H54 (cell line): ENCODE results near the gene RNF121.

Experiments used
- DNase-seq: peaks from one replicate; pipeline ENCODE4 v3.0.0; 2011; ENCODE audit warnings: low spot score, mixed read lengths; ENCODE audit not compliant: insufficient read length
- FAIRE-seq: peaks from 3 replicates; lab custom pipeline; 2011; peaks lifted over from hg19 to GRCh38; lab: Jason Lieb, UNC
- POLR2A ChIP-seq: IDR thresholded peaks from 2 replicates; pipeline ENCODE4 v1.6.1; 2011; ENCODE audit warnings: low read depth, mild to moderate bottlenecking, low read length

RNF121 gene

DNA sequence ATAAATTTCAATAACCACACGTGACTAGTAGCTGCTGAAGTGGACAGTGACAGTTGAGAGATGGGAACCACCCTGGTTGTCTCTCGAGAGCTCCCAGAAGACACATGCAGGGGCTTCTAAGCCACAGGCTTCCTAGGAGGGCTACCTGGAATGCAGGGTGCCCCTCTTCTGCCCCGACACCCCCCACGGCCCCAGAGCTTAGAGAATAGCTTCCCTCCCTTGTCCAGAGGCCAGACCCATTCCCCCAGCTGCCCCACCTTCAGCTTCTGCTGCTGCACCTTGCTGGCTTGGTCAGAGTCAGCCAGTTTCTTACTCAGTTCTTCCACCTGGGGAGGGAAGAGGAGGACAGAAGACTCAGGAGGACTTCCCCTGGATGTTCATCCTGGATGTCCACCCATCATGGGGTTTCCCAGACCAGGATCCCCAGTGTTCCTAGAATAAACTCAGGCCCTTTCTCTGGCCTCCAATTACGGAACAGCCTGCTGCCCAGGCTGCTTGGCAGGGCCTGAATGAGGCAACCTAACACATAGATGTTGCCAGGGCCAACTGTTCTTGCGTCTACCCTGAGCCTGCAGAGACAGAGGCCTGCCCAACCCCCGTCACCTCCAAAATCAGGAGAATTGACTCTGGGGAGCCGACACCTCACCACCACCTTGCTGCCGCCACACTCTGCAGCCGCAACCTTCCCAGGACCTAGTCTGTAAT is 81.8 kb downstream of the RNF121 start:
- no peak for TF ChIP-seq POLR2A
- FAIRE-seq (no peak), DNase-seq (no peak)

DNA sequence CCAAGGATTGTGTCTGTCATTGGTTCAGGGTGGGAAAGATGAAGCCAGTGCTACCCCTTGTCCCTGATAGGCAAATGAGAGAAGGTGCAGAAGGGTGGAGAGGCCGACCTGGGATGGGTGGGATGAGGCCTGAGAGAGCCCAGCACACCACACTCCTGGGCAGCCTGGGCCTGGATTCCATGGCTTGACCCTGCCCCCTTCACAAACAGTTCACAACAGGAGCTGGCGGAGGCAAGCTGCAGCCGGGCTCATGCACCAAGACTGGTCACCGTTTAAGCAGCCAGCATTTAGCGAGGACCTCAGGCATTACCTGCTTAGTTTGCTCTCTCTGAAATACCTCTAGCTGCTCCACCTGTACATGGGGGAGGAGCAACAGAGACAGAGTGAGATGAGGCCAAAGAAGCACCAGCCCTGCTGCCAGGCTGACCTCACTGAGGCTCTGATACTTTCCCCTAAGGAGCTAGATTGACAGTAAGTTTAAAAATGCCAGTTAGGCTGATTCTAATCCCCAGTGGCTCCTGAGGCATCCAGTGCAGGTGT is 83.3 kb downstream of the RNF121 start:
- DNase-seq (no peak), FAIRE-seq (no peak)
- no peak for TF ChIP-seq POLR2A

DNA sequence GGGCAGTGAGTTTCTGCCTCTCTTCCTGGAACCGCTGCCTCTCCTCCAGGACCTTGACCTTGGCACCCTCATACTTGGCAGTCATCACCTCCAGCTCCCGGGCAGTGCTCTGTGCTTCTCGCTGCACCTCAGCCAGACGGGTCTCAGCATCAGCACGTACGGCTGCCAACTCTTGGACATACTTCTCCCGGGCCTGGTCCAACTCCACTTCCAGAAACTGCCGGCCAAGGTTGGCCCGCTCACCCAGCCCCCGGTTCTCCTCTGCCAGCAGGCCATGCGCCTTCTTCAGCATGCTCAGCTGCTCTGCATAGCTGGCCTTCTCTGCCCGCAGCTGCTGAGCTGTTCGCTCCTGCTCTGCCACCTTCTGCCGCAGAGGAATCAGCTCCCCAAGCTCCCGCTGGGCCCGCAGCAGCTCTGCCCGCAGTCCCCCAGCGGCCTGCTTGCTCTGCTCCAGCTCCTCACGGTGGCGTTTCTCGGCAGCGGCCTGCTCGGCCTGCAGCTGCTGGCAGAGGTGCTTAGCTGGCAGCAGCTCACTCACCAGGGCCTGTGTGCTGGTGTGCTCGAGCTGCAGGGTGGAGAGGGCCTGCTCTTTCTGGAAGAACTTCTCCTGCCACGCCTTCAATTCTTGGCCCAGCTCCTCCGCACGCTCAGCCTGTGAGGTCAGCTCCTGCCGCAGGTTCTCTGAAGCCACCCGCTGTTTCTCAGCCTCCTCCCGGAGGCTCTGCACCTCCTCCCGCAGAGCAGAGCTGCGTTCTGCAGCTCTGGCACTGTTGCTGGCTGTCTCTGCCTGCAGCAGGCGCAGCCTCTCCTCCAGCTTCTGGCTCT is 84.3 kb downstream of the RNF121 start:
- DNase-seq (peak; percentile 91), FAIRE-seq (peak; percentile 73)
- no peak for TF ChIP-seq POLR2A

DNA sequence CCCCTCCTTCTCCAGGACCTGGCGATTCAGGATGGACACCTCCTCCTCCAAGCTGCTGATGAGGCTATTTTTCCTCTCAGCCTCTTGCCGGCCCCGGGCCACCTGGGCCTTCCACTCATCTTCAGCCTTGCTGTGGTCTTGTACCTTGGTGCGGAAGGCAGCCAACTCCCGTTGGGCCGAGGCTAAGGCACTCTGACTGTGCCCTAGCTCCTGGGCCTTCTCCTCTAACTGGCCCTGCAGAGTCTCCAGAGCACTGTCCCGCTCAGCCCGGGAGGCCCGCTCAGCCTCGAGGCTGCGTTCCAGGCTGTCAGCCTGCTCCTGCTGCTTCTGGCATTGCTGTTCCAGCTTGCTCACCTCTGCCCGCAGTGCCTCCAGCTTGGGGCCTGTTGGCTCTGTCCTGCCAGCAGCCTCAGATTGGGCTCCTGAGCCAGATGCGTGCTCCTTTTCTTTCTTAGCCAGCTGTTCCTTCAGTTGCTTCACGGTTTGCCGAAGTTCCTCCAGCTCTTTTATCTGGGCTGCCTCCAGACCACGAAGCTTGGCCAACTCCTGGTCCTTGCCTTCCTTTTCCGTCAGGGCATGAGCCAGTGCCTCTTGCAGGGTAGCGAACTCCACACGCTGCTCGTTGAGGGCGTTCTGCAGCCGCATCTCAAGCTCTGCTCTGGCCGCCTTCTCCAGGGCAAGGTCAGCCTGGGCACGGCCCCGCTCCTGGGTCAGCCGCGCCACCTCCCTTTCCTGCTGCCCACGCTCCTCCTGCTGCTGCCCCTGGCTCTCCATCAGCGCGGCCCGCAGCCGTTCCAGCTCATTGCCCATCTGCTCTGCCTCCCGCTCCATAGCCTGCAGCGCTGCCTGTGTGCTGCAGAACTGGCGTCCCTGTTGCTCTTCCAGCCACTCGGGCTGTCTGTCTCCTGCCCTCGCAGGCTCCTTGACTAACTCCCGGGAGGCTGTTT is 85.2 kb downstream of the RNF121 start:
- FAIRE-seq (no peak), DNase-seq (no peak)
- TF ChIP-seq POLR2A, result no peak

DNA sequence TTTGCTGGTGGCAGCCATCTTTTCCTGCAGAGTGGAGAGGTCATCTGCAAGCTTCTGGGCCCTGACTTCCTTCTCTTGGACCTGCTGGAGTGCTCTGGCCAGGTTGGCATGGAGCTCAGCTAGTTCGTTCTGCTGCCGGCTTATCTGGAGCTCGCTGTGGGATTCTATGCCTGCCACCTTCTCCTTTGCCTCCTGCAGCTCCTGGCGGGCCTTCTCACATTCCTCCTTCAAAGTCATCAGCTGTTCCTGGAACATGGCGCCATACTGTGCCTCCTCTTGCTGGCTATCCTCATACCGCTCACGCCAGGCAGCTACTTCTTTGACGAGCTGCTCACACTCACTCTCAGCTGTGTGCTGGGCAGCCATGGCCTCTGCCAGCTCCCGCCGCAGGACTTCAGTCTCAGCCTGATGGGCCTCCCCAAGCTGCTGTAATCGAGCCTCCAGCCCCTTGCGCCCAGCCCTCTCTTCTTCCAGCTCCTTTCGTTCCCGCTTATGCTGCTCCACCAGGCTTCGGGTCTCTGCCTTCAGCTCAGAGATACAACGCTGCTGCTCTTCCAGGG is 86.0 kb downstream of the RNF121 start:
- DNase-seq, result no peak
- no peak for FAIRE-seq
- TF ChIP-seq POLR2A, result no peak

DNA sequence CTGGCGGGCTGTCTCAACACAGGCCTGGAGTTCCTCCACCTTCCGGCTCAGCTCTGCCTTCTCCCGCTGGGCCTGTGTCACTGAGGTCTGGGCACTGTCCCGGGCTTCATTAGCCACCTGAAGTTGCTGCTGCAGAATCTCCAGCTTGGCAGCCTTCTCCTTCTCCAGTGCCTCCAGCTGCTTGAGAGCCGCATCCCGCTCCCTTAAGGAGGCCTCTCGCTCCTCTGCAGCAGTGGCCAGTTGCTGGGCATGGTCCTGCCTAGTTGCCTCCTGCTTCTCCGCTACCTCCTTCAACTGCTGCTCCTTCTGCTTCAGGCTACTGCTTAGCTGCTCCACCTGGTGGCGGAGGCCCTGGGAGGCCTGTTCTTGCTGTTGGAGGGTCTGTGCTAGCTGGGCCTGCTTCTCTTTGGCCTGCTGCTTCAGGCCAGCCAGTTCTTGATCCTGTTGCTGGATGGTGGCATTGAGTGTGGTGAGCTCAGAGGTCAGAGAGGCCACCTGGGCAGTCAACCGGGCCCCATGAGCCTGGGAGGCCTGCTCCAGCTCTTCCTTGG is 86.7 kb downstream of the RNF121 start:
- TF ChIP-seq POLR2A, result no peak
- no peak for FAIRE-seq
- no peak for DNase-seq

DNA sequence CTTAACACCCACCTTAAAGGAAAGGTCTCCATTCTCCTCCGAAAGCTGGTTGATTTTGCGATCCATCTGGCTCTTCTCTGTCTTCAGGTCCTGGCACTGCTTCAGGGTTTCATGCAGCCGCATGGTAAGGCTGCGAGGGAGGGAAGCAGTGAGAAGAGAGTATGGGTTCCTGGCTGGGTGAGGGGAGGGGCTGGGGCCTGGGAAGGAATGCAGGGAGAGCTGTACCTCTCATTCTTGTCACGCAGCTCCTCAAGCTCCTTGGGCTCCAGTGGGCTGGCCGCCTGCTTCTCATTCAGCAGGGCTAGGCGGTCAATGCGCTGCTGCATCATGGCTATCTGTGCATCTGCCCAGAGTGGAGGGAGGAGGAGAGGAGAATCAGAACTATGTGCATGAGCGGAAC is 89.3 kb downstream of the RNF121 start:
- no peak for DNase-seq
- TF ChIP-seq POLR2A, result no peak
- FAIRE-seq, result no peak

DNA sequence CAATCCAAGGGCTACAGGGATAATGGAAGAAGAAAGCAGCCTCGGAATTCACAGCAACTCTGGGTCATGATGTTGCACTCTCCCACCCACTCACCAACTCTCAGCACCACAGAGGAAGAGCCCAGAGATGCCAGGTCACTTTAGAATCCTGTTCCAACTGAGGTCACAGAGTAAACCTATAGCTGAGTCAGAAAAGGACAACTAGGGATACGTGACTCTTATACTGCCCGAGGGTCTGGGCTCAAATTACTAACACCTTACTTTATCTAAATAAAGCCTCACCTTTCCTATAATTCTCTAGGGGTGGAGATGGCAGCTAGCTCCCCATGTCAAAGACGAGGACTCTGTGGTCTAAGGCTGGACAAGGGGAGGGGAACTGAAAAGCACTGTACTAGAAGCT is 94.5 kb downstream of the RNF121 start:
- DNase-seq (no peak), FAIRE-seq (no peak)
- no peak for TF ChIP-seq POLR2A

DNA sequence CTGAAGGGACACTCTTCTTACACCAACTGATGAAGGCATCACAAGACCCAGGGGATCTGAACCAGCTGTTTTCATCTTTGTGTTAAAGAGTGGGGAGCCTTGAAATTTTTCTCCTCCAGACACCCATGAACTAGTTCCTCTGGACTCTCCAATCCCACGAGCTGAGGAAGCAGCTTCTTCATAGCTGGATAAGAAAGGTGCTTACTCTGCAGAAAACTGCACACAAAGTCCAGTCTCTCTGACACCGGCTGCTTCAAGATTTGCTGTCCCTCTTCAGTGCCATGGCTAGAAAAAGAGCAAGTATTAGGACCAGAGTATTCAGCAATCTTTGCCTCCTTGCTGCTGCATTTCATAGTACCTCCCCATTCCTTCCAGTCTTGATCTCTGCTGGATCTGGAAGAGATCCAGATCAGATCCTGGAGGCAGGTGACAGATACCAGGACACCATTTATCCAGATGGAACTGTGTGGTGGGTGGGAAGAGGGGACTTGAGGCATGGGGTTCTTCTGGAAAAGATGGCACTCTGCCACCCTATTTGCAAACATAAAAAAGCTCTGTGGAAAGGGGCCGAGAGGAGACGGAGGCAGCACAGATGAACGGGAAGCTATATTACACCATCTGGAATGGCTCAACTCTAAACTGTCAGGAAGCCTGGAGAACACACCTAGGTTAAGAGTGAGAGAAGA is 95.4 kb downstream of the RNF121 start:
- no peak for FAIRE-seq
- no peak for TF ChIP-seq POLR2A

DNA sequence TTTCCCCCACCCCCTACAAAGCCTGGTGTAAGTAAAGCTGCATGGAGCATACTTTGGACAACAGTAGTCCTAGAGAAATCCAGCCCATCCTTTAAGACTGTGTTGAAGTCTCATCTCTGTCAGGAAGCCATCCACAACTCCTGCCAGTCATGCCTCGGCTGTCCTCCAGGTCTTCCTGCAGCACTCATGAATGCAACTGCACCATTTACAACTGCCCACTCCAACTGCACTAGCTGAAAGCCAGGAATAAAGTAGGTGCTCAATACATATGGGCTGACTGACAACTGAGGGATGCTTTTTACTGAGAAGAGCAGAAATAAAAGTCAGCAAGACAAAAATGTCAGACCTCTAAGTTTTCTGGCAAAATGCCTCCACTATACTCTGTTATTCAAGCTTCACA is 97.2 kb downstream of the RNF121 start:
- no peak for TF ChIP-seq POLR2A
- FAIRE-seq (no peak), DNase-seq (no peak)

More for the DNA sequence above, 95.4 kb downstream of the RNF121 start:
- DNase-seq, result no peak

DNA sequence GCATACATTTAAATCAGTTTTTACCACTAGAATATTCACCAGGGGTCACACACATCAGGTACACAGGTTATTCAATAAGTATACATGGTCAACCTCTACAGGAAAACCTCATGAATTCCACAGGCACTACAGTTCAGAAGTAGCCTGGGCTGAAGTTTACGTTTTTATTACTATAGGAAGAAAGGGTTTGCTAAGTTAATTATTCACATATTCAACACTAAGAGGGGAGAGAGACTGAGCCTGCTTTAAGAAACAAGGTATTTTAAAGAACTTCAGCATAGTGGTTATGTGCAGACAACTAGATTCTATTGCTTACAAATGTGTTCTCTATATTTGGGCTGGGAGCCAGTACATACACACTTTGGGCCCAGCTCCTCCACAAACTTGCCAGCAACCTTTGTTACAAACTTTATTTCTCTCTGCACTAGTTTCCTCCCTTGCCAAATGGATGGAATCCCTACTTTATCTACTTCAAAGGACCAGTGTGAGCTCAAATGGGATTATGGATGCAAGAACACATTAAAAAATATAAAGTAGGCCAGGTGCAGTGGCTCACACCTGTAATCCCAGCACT is 101.7 kb downstream of the RNF121 start:
- no peak for FAIRE-seq
- DNase-seq, result no peak
- TF ChIP-seq POLR2A, result no peak

DNA sequence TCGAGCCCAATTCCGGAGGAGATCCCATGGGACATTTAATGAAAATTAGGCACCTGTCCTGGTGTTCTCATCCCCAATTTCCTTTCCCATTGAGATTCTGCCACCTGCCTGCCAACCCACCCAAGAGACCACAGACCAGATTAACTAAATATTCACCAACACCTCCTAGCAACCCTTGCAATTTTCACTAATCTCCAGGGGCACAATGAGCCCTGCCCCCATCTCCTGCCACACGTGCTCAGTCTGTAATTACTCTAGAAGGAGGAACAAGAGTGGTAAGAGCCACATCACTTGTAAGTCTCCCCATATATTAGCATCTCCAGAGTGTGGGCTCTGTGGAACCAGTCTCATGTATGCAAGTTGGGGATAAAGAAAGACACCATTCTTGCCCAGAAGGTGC is 107.8 kb downstream of the RNF121 start:
- DNase-seq, result no peak
- FAIRE-seq, result no peak
- TF ChIP-seq POLR2A, result no peak
